Astrocyte (in vitro differentiated cells and primary cell): ENCODE data around the gene SUN2. TPM values are rescaled to one million over a fixed set of nuclear protein-coding genes. Genes with fewer than 3 reads are reported as not detected.

ENCODE experiments used
- DNase-seq: peaks from one replicate; pipeline ENCODE4 v3.0.0-alpha.2; 2010; ENCODE audit warnings: low read depth
- FAIRE-seq: peaks from 2 replicates; lab custom pipeline; 2011; peaks lifted over from hg19 to GRCh38; lab: Jason Lieb, UNC
- H2AFZ ChIP-seq: 2 replicates; pipeline ENCODE4 v1.6.0; 2012; ENCODE audit warnings: low read depth, low read length, inconsistent platforms
- H3K27ac ChIP-seq: 2 replicates; pipeline ENCODE4 v1.5.1; 2011; ENCODE audit warnings: low read depth, low read length, inconsistent platforms
- H3K27me3 ChIP-seq: 2 replicates; pipeline ENCODE4 v1.6.0; 2011; ENCODE audit warnings: low read length, inconsistent platforms; ENCODE audit not compliant: insufficient read depth
- H3K36me3 ChIP-seq: 2 replicates; pipeline ENCODE4 v1.5.1; 2011; ENCODE audit warnings: low read length, inconsistent platforms; ENCODE audit not compliant: insufficient read depth
- H3K4me1 ChIP-seq: 2 replicates; pipeline ENCODE4 v1.5.1; 2011; ENCODE audit warnings: low read length, inconsistent platforms; ENCODE audit not compliant: insufficient read depth
- H3K4me2 ChIP-seq: 2 replicates; pipeline ENCODE4 v1.6.0; 2012; ENCODE audit warnings: low read length, inconsistent platforms
- H3K4me3 ChIP-seq: 2 replicates; pipeline ENCODE4 v1.5.1; 2011; ENCODE audit warnings: low read depth, mild to moderate bottlenecking, low read length, inconsistent platforms; ENCODE audit not compliant: insufficient read depth
- H3K79me2 ChIP-seq: 2 replicates; pipeline ENCODE4 v1.6.0; 2012; ENCODE audit warnings: mild to moderate bottlenecking, low read length, inconsistent platforms; ENCODE audit not compliant: insufficient read depth
- H3K9ac ChIP-seq: 2 replicates; pipeline ENCODE4 v1.6.0; 2012; ENCODE audit warnings: mild to moderate bottlenecking, low read length, inconsistent platforms
- H3K9me3 ChIP-seq: 2 replicates; pipeline ENCODE4 v1.5.1; 2012; ENCODE audit warnings: low read depth, mild to moderate bottlenecking, low read length, inconsistent platforms; ENCODE audit not compliant: insufficient read depth
- H4K20me1 ChIP-seq: 2 replicates; pipeline ENCODE4 v1.6.0; 2012; ENCODE audit warnings: low read length, inconsistent platforms; ENCODE audit not compliant: insufficient read depth
- H3K27ac Mint-ChIP-seq: one replicate; pipeline ENCODE4 v1.8.0; 2021; ENCODE audit warnings: mild to moderate bottlenecking, mixed read lengths; ENCODE audit not compliant: unreplicated experiment
- H3K27me3 Mint-ChIP-seq: one replicate; pipeline ENCODE4 v1.8.0; 2021; ENCODE audit warnings: low read depth, mixed read lengths; ENCODE audit not compliant: unreplicated experiment
- H3K36me3 Mint-ChIP-seq: one replicate; pipeline ENCODE4 v1.8.0; 2021; ENCODE audit warnings: low read depth, mixed read lengths; ENCODE audit not compliant: unreplicated experiment
- H3K4me1 Mint-ChIP-seq: one replicate; pipeline ENCODE4 v1.8.0; 2021; ENCODE audit warnings: low read depth, mixed read lengths; ENCODE audit not compliant: unreplicated experiment
- H3K4me3 Mint-ChIP-seq: one replicate; pipeline ENCODE4 v1.8.0; 2021; ENCODE audit warnings: mild to moderate bottlenecking, moderate library complexity, mixed read lengths; ENCODE audit not compliant: unreplicated experiment
- H3K9me3 Mint-ChIP-seq: one replicate; pipeline ENCODE4 v1.8.0; 2021; ENCODE audit warnings: mild to moderate bottlenecking, mixed read lengths; ENCODE audit not compliant: unreplicated experiment
- EZH2 ChIP-seq: IDR thresholded peaks from 2 replicates; pipeline ENCODE4 v1.6.1; 2012; ENCODE audit warnings: mild to moderate bottlenecking, low read length, inconsistent platforms; ENCODE audit not compliant: insufficient read depth
- total RNA-seq: library from RNA; stranded (reverse); gene quantifications from 2 replicates; pipeline ENCODE4 v1.2.1, GENCODE V29; 2021
- TF ChIP-seq, protein P1 (sequence below): IDR thresholded peaks from 2 replicates; pipeline ENCODE4 v1.5.1; 2011; ENCODE audit warnings: low read depth, mild to moderate bottlenecking, inconsistent platforms, low read length, moderate library complexity; ENCODE audit not compliant: insufficient read depth

SUN2 gene
- total RNA-seq, 1 donor from 2014 or later = 46.5 TPM

DNA sequence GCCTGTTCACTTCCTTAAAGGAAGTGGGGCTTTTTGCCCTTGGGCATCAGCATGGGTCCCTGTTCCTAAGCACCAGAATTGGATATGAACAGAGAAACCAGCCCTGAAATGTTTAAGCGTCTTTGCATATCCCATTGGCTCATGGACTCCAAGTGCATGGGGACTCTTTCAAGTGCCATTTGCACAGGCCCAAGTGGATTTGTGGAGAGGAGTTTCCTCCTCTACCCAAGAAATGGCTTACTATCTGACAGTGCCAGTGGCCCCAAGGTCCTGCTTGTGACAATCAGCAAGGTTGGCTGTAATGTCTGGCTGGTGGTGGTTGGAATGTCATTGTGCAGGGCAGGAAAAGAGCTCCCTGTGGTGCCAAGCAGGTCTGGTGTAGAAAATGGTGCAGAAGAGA lies 70.0 kb downstream of the SUN2 start:
- Histone ChIP-seq H3K9me3 (no peaks in the 10 kb centered on the region), H3K27ac (no peak overlapping the region), H3K9ac (no peak overlapping the region), H3K36me3 (peaks cover 41% of the 10 kb centered on the region), H3K79me2 (peaks cover 44% of the 10 kb centered on the region), H3K27me3 (no peaks in the 10 kb centered on the region), H4K20me1 (peaks cover 29% of the 10 kb centered on the region), H3K4me3 (no peak overlapping the region), H2AFZ (no peak overlapping the region), H3K4me1 (peaks cover 10% of the 10 kb centered on the region), H3K4me2 (no peak overlapping the region)
- TF ChIP-seq EZH2 = no peak
- TF ChIP-seq, protein P1, sequence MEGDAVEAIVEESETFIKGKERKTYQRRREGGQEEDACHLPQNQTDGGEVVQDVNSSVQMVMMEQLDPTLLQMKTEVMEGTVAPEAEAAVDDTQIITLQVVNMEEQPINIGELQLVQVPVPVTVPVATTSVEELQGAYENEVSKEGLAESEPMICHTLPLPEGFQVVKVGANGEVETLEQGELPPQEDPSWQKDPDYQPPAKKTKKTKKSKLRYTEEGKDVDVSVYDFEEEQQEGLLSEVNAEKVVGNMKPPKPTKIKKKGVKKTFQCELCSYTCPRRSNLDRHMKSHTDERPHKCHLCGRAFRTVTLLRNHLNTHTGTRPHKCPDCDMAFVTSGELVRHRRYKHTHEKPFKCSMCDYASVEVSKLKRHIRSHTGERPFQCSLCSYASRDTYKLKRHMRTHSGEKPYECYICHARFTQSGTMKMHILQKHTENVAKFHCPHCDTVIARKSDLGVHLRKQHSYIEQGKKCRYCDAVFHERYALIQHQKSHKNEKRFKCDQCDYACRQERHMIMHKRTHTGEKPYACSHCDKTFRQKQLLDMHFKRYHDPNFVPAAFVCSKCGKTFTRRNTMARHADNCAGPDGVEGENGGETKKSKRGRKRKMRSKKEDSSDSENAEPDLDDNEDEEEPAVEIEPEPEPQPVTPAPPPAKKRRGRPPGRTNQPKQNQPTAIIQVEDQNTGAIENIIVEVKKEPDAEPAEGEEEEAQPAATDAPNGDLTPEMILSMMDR = no peak
- Mint-ChIP-seq H3K9me3 (no peaks in the 10 kb centered on the region), H3K27ac (no peak overlapping the region), H3K4me3 (no peak overlapping the region), H3K27me3 (no peaks in the 10 kb centered on the region), H3K36me3 (peaks cover 20% of the 10 kb centered on the region), H3K4me1 (peaks cover 2% of the 10 kb centered on the region)
- no peak for FAIRE-seq
- DNase-seq = no peak

DNA sequence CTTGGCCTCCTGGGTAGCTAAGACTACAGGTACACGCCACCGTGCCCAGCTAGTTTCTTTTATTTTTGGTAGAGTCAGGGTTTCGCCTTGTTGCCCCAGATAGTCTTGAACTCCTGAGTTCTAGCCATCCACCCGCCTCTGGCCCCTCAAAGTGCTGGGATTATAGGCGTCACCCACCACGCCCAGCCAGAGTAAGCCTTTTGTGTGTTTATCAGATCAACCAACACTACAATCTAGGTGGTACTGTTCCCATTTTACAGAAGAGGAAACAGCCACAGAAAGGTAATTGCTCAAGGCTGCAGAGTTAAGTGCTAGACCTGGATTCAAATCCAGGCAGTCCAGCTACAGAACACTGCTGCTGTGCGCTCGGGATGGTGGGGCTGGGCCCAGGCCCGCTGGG lies 70.9 kb downstream of the SUN2 start:
- H3K4me1 ChIP-seq = peaks cover 10% of the 10 kb centered on the region
- no peaks in the 10 kb centered on the region for H3K27me3 Mint-ChIP-seq
- no peak overlapping the region for H3K27ac ChIP-seq
- no peaks in the 10 kb centered on the region for H3K9me3 ChIP-seq
- H3K4me3 ChIP-seq = no peak overlapping the region
- H4K20me1 ChIP-seq = peaks cover 24% of the 10 kb centered on the region
- H3K4me2 ChIP-seq = no peak overlapping the region
- H3K27me3 ChIP-seq = no peaks in the 10 kb centered on the region
- DNase-seq = no peak
- H3K4me1 Mint-ChIP-seq = peaks cover 2% of the 10 kb centered on the region
- no peaks in the 10 kb centered on the region for H3K9me3 Mint-ChIP-seq
- peaks cover 20% of the 10 kb centered on the region for H3K36me3 Mint-ChIP-seq
- TF ChIP-seq EZH2 = no peak
- TF ChIP-seq, protein P1 = no peak
- no peak overlapping the region for H3K9ac ChIP-seq
- H3K79me2 ChIP-seq = peaks cover 35% of the 10 kb centered on the region
- H3K27ac Mint-ChIP-seq = no peak overlapping the region
- no peak for FAIRE-seq
- no peak overlapping the region for H2AFZ ChIP-seq
- no peak overlapping the region for H3K4me3 Mint-ChIP-seq
- peaks cover 41% of the 10 kb centered on the region for H3K36me3 ChIP-seq

Other genes with a start within 250 kb of the SUN2 start
- gene DDX17, start 249.7 kb downstream of the SUN2 start, total RNA-seq = 258 TPM in 2 replicates
- gene DMC1, start 185.8 kb downstream of the SUN2 start, total RNA-seq = 0.11 TPM in 1 of 2 replicates, not detected in the other
- gene FAM227A, start 99.6 kb downstream of the SUN2 start, total RNA-seq = 2.3 and 3.4 TPM in 2 replicates
- gene CBY1, start 99.4 kb downstream of the SUN2 start, total RNA-seq = 23.2 TPM in 2 replicates
- 75.9 and 77.8 TPM in 2 replicates for gene TOMM22, start 74.0 kb downstream of the SUN2 start, total RNA-seq
- 45.6 and 48.0 TPM in 2 replicates for gene JOSD1, start 55.1 kb downstream of the SUN2 start, total RNA-seq
- gene GTPBP1, start 50.1 kb downstream of the SUN2 start, total RNA-seq = 49.8 and 59.8 TPM in 2 replicates
- 12.8 and 12.9 TPM in 2 replicates for gene DNAL4, start 38.1 kb upstream of the SUN2 start, total RNA-seq
- gene NPTXR, start 88.0 kb upstream of the SUN2 start, total RNA-seq = 5.1 and 5.4 TPM in 2 replicates
- 34.9 and 38.9 TPM in 2 replicates for gene CBX6, start 116.2 kb upstream of the SUN2 start, total RNA-seq
- gene APOBEC3A, start 201.6 kb upstream of the SUN2 start, total RNA-seq = not detected in 2 replicates
- 3.0 and 4.0 TPM in 2 replicates for gene APOBEC3B, start 226.3 kb upstream of the SUN2 start, total RNA-seq